HG03558 (cell line): ENCODE data around the gene TMEM130.
A peak's percentile ranks its signal among the peaks of the same experiment; 100 is the strongest.
"Not testable (repeated sequence)": the region's sequence is repeated elsewhere in the genome, so short reads cannot be mapped to it uniquely, and the experiment has no call there.

Source experiments
- ATAC-seq: cut with Tn5 transposase; IDR thresholded peaks from one replicate; pipeline ENCODE4 v1.9.1; 2021; ENCODE audit warnings: moderate number of reproducible peaks; ENCODE audit not compliant: unreplicated experiment; ENCODE audit errors: extremely low read depth

The TMEM130 gene

GRCh38 chr7:98877692-98878364 lies 8.0 kb upstream of the TMEM130 start:
- ATAC-seq = no peak

GRCh38 chr7:98877146-98877545 lies 7.3 kb upstream of the TMEM130 start:
- no peak for ATAC-seq

- ATAC-seq = no peak
These were observed 5.7 kb upstream of the TMEM130 start for GRCh38 chr7:98875501-98875900.

DNA sequence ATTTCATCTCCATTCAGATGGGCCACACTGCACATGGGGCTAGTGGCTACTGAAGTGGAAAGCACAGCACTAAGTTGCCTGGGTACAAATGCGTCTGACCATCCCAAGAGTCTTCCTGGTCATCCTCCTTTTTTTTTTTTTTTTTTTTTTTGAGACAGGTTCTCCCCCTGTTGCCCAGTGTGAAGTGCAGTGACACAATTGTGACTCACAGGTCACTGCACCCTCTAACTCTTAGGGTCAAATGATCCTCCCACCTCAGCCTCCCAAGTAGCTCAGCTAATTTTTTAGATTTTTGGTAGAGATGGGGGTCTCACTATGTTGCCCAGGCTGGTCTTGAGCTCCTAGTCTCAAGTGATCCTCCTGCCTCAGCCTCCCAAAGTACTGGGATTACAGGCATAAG lies 5.1 kb upstream of the TMEM130 start:
- ATAC-seq = no peak

- ATAC-seq = not testable (repeated sequence)
These were observed 3.8 kb upstream of the TMEM130 start for GRCh38 chr7:98873610-98874009.

DNA sequence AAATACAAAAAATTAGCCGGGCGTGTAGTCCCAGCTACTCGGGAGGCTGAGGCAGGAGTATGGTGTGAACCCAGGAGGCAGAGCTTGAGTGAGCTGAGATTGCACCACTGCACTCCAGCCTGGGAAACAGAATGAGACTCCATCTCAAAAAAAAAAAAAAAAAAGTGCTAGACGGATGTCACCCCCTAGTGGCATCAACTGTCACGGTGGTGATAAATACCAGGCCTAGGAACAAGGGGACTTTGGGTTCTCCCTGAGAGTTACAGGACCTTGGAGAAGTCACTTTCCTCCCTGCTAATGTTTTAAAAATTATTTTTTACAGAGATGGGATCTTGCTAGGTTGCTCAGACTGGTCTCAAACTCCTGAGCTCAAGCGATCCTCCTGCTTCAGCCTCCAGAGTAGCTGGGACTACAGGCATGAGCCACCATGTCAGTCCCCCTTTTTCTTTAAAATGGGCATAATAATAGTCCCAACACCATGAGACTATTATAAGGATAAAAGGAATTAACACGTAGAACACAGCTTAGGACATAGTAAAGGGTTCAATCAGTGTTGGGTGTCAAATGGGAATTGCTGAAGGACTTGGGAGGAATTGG lies 2.6 kb upstream of the TMEM130 start:
- no peak for ATAC-seq

DNA sequence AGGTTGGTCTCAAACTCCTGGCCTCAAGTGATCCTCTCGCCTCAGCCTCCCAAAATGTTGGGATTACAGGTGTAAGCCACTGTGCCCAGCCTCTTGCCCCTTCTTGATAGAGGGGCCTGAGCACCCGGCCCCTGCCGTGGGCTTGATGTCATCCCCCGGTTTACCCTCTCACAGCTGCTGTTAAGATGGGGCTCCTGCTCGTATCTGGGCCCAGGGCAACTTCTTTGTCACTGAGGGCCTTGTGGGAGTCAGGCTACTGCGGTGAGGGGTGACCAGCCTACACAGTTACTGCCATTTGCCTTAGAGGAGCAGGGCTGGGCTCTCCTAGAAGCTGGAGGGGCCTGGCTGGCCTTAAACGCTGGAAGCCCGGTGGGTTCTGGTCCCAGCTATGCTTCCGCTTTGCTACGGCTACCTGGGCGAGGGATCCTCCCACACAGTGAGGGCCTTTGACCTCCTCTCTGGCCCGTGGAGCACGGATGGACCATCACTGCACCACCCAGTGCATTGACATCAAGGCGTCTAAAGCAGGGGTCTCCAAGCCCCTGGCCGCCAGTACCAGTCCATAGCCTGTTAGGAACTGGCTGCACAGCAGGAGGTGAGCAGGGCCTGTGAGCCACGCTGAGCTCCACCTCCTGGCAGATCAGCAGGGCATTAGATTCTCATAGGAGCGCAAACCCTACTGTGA lies 1.1 kb upstream of the TMEM130 start:
- no peak for ATAC-seq

GRCh38 chr7:98870121-98870651 lies 372 bp upstream of the TMEM130 start:
- peak; percentile 83 for ATAC-seq

GRCh38 chr7:98869027-98869596 lies 702 bp downstream of the TMEM130 start:
- no peak for ATAC-seq

DNA sequence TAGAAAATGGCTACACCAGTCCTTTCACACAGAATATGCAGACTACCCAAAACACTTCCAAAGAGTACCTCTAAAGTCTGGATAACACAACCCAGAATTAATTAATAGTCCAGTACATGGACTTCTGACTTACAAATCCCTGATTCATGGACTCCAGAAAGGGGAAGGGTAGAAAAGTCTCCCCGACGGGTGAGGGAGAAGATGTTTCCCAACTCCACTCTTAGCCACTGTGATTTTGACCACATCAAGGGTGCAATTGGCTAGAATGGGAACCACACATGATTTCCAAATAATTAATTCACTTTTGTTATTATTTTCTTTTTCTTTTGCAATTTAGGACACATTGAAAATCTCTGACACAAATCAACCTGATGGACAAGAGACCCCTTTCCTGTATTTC lies 1.4 kb downstream of the TMEM130 start:
- no peak for ATAC-seq

GRCh38 chr7:98866765-98867164 lies 3.0 kb downstream of the TMEM130 start:
- no peak for ATAC-seq

DNA sequence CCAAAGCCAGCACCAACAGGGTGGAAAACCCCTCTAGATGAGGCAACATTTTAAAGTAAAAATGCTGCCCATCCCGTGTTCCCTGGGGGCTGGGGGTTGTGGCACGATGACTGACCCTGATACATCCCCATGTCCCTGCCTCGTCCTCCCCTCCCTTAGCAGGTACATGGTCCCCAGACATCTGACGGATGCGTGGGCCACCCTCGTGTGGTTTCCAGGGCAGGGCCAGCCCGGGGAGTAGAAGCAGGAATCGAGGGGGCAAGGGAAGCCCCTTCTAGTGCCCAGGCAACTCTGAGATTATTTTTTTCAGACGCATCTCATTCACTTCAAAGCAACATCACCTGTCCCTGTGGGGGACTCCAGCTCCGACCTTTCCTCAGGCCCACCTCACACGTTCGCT lies 3.5 kb downstream of the TMEM130 start:
- ATAC-seq = no peak

- ATAC-seq = no peak
These were observed 4.9 kb downstream of the TMEM130 start for GRCh38 chr7:98864731-98865453.

DNA sequence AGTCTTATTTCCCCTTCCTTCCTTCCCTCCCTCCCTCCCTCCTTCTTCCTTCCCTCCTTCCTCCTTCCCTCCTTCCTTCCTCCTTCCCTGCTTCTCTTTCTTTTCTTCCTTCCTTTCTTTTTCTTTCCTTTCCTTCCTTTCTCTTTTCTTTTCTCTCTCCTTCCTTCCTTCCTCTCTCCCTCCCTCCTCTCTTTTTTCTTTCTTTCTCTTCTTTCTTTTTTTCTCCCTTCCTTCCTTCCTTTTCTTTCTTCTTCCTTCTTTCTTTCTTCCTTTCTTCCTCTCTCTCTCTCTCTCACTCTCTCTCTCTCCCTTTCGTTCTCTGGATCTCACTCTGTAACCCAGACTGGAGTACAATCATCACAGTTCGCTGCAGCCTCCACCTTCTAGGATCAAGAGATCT lies 6.2 kb downstream of the TMEM130 start:
- ATAC-seq = no peak

GRCh38 chr7:98862716-98863420 lies 6.9 kb downstream of the TMEM130 start:
- ATAC-seq = no peak

GRCh38 chr7:98862203-98862602 lies 7.6 kb downstream of the TMEM130 start:
- no peak for ATAC-seq

DNA sequence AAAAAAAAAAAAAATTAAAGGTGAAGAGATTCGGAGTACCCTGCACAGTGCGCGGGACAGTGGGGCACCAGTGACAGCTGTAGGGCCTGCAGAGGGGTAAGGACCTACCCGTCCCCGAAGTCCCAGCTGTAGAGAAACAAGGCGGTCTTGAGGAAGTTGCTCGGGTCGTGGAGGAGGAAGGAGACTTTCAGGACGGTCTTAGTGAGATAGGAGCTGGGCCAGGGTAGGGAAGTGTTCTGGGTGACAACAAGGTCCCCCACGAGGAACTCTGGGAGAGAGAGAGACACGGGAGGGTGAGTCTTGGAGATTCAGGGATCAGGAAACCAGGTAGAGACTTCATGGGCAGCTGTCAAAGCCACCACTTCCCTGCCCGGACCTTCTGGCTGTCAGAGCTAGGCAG lies 9.7 kb downstream of the TMEM130 start:
- ATAC-seq = no peak

- no peak for ATAC-seq
These were observed 14.0 kb downstream of the TMEM130 start for GRCh38 chr7:98855610-98856422.

GRCh38 chr7:98852826-98853225 lies 17.0 kb downstream of the TMEM130 start:
- no peak for ATAC-seq
